Left forelimb (tissue), 1 donor: ENCODE measurements around the gene FADS1.

ENCODE experiments used
- DNase-seq: peaks from one replicate; pipeline ENCODE4 v3.0.0-alpha.2; 2018; ENCODE audit warnings: low spot score

FADS1 gene

DNA sequence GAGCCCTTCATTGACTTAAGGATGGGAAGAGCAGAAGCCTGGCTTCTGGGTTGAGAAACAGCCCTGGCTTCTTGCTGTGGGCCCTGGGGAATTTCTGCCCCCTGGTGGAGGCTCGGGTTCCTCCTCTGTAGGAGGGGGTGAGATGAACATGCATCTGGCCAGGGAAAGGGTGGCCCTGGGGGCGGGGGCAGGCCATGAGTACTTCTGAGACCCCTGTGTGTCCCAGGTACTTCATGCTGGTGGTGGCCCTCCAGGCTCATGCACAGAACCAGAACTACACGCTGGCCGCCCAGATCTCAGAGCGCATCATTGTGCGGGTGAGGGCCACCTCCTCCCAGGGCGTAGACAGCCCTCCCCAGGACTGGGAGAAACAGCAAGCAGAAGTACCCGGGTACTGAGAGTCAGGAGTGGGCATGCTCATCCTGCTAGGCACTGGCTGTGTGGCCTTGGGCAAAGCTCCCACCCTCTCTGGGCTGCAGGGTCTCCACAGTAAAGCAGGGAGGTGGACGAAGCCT lies 40.2 kb downstream of the FADS1 start:
- no peak for DNase-seq

GRCh38 chr11:61775606-61776554 lies 40.9 kb downstream of the FADS1 start:
- no peak for DNase-seq

DNA sequence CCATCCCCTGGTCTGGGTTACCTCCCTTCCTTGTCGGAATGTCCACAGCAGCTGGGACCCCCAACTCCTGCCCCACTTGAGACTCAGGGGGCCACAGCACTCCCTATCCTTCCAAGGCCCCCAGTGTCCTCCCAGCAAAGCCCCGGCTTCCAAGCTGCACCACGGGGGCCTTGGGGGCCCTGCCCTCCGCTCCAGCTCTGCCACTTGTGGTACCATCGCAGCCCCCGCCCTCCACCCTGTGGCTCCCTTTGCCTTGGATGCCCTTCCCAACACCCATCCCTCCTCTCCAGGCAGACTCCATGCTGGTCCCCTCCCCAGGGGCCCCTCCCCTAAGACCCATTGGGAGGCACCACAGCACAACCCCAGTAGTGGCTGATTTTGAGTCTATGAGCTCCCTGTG lies 41.7 kb downstream of the FADS1 start:
- DNase-seq = no peak

- DNase-seq = no peak
Measured at GRCh38 chr11:61774411-61774810, 42.4 kb downstream of the FADS1 start.

- DNase-seq = no peak
Measured at GRCh38 chr11:61773809-61774208, 43.0 kb downstream of the FADS1 start.

- DNase-seq = no peak
Measured at GRCh38 chr11:61773356-61773755, 43.4 kb downstream of the FADS1 start.

GRCh38 chr11:61771985-61772455 lies 44.8 kb downstream of the FADS1 start:
- no peak for DNase-seq

DNA sequence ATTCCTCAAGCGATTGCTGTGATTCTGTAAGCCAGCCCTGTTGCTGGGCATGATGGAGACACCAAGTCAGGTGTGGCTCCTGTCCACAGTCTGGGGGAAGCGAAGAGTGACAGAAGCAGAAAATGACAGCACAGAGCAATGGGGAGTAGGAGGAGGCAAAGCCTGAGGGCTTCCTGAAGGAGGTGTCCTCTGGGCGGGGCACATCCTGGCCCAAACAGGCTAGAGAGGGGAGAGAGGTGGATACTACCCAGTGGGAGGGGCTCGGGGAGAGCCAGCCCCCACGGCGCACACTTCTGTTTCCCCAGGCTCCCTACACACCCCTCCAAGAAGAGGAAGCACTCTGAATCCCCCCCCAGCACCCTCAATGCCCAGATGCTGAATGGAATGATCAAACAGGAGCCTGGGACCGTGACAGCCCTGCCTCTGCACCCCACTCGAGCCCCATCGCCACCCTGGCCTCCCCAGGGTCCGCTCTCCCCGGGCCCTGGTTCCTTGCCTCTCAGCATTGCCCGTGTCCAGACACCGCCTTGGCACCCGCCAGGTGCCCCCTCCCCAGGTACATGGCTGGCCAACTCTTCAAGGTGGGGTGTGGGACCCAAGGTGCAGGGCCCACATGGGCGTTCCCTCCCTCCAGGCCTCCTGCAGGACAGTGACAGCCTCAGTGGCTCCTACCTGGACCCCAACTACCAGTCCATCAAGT lies 45.5 kb downstream of the FADS1 start:
- DNase-seq = no peak

- no peak for DNase-seq
Measured at GRCh38 chr11:61769946-61770683, 46.7 kb downstream of the FADS1 start.

- DNase-seq = no peak
Measured at GRCh38 chr11:61769169-61769920, 47.5 kb downstream of the FADS1 start.

GRCh38 chr11:61768376-61769076 lies 48.3 kb downstream of the FADS1 start:
- no peak for DNase-seq

GRCh38 chr11:61766353-61766841 lies 50.4 kb downstream of the FADS1 start:
- DNase-seq = no peak

DNA sequence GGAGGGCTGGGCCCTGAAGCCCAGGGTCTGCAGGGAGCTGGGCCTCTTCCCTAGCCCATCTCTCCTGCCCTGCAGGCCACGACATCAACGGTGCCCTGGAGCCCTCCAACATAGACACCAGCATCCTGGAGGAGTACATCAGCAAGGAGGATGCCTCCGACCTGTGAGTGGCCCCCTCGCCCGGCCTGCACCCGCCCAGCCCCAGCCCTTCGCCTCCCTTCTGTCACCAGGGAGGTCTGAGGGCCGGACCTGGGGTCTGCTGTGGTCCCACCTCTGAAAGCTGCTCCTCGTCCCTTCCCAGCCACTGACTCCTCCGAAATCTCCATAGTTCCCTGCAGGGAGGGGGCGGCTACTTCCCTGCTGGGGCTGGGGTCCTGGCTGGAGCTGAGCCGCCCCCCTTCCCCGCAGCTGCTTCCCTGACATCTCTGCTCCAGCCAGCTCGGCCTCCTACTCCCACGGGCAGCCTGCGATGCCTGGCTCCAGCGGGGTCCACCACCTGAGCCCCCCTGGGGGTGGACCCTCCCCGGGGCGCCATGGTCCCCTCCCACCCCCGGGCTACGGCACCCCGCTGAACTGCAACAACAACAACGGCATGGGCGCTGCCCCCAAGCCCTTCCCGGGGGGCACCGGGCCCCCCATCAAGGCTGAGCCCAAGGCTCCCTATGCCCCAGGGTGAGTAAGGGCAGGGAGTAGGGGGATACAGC lies 51.1 kb downstream of the FADS1 start:
- DNase-seq = no peak

DNA sequence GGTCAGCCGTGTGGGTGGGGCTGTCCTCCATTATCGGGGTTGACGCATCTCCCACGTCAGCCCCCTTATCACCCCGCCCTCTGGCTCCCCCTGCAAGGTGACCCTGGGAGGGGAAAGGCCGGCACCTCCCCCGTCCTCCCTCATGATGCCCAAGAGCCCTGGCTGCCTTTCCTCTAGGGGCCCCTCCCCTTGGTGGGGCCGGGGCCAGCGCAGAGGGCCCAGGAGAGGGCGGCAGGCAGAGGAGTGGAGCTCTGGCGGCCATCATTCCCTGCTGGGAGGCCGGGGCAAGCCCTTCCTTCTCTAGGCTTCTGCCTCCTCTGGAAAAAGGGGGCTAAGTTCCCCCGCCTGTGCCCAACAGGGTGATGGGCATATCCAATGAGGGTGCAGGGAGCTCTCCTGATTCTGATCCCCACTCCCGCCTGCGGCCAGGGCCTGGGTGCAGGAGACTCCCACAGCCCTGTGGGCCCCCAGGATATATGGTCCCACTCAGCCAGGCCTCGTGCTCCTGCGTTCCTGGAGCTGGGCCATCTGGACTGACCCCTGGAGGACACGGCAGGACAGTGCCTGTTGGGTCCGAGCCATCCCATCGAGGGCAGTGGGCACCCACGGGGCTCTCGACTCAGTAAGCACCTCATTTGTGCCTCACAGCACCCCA lies 52.1 kb downstream of the FADS1 start:
- no peak for DNase-seq

- DNase-seq = no peak
Measured at GRCh38 chr11:61763930-61764605, 52.7 kb downstream of the FADS1 start.

GRCh38 chr11:61762798-61763197 lies 54.0 kb downstream of the FADS1 start:
- DNase-seq = no peak

- DNase-seq = no peak
Measured at GRCh38 chr11:61762223-61762615, 54.6 kb downstream of the FADS1 start.

GRCh38 chr11:61761440-61762222 lies 55.2 kb downstream of the FADS1 start:
- DNase-seq = no peak
